HG03439 (cell line): ENCODE data around the gene SEMA4G.

Experiments
- ATAC-seq: cut with Tn5 transposase; IDR thresholded peaks from one replicate; pipeline ENCODE4 v1.9.1; 2021; ENCODE audit warnings: mild to moderate bottlenecking, moderate library complexity; ENCODE audit not compliant: unreplicated experiment

Gene SEMA4G

GRCh38 chr10:100987685-100988049 lies 18.4 kb downstream of the SEMA4G start:
- ATAC-seq = no peak

GRCh38 chr10:100988166-100988565 lies 18.9 kb downstream of the SEMA4G start:
- ATAC-seq = no peak

- no peak for ATAC-seq
Measured at GRCh38 chr10:100989088-100989487, 19.8 kb downstream of the SEMA4G start.

GRCh38 chr10:100993986-100994708 lies 24.8 kb downstream of the SEMA4G start:
- ATAC-seq = no peak

- no peak for ATAC-seq
Measured at GRCh38 chr10:100995181-100995580, 25.9 kb downstream of the SEMA4G start.

GRCh38 chr10:100996678-100997359 lies 27.5 kb downstream of the SEMA4G start:
- ATAC-seq = no peak

DNA sequence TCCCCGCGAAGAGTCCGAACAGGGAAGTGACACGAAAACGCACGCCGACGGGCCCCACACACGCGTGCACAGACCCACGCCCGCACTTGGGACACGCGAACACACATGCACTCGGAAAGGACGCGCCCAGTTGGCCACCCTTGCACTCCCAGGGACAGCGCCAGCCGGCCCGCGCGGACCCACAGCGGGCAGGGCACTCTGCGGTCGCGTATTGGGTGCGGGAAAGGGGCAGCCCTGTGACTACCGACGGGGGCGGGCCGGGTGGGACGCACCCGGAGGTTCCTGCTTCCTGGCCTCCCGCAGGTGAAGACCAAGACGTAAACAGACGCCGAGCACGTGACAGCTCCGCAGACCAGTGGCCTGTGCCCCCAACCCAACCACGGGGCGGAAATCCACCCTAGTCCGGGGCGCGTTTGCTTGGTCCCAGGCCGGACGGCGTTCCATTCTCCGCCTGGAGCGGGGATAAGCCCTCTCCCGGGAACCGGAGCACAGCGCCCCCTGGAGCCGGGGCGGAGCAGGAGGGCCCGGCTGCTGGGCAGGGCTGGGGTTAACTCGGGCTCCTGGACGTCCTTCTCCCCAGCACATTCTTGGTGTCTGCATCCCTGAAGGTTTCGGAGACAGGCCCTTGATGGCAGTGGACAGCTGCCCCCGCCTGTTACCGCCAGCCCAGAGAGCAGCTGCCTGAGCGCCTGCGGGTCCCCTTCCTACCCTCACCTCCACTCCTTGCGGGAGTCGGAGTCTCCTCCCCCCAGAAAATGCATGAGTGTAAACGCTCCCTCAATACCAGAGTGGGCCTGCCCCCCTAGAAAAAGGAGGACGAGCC lies 28.3 kb downstream of the SEMA4G start:
- ATAC-seq = peak; percentile 48

DNA sequence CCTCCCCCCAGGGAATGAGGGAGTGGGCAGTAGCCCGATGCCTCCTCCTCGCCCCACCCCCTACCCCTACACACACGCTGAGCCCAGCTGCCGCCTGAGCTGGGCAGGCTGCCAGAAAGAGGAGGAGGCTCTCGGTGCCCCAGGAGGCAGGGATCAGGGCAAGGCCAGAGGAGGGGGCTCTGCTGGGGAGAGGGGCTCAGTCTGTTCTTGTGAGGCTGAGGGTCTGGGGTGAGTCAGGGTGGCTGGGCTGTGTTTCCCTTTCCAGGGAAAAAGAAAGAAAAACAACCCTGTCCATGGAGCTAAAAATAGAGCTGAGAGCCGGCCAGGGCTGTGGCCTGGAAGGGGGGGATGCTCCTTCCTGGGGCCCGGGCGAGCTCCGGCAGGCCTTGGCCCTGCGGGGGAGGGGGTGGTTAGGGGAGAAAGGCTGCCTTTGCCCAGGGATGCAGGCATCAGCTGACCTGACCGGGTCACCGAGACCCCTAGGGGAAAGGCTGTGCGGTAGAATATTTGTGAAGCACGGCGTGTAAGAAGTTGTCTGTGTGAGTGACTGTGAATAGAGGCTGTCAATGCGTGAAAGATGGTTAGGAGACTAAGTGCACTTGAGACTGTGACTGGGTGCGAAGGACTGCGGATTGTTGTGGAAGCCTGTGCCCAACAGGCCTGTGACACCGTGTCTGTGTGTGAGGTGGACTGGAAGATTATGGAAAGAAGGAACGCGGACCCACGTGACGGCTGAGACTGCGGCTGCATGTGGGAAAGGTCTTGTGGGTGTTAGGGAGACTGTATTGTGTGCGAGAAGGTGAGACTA lies 29.1 kb downstream of the SEMA4G start:
- no peak for ATAC-seq

- ATAC-seq = peak; percentile 49
Measured at GRCh38 chr10:100998991-100999741, 29.9 kb downstream of the SEMA4G start.

GRCh38 chr10:100999742-101000126 lies 30.4 kb downstream of the SEMA4G start, which contains the start of gene LZTS2:
Gene LZTS2 (plus strand): TSS chr10:100999808. CDS start chr10:101002539, 2,731 bp downstream.
- ATAC-seq = no peak

DNA sequence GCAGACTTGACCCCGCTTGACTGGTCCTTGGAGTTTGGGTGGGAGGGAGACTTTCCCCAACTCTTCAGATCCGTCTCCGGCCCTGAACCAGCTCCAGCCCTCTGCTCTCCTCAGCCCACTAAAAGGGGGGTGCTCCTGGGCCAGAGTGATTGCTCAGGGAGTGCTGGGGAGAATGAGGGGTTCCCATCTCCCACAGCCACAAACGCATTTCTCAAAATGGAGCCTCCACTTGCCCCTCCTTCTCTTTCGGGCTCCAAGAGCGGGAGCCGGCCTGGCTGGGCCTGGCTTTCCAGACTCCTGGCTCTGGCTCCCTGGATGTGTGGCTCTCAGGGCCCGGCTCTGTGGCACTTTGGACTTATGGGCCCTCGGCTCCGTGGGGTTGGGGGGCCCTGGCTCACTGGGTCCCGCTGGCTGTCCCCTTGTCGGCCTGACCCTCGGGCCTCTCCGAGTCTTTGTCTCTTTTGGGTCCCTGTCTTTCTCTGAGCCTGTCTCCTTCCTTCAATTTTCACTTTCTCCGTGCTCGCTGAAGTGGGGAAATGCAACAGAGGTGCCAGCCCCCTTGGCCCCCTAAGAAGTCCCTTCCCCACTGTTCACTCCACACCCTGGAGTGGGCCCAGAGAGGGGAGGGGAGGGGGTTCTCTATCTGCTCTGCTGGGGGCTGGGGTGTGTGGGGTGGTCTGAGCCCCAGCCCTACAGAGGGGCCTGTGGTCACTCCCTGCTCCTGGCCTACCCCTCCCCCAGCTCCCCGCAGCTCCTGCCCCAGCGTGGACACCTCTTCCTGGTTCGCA lies 31.0 kb downstream of the SEMA4G start:
- no peak for ATAC-seq

GRCh38 chr10:101000915-101001658 lies 31.8 kb downstream of the SEMA4G start:
- ATAC-seq = no peak

DNA sequence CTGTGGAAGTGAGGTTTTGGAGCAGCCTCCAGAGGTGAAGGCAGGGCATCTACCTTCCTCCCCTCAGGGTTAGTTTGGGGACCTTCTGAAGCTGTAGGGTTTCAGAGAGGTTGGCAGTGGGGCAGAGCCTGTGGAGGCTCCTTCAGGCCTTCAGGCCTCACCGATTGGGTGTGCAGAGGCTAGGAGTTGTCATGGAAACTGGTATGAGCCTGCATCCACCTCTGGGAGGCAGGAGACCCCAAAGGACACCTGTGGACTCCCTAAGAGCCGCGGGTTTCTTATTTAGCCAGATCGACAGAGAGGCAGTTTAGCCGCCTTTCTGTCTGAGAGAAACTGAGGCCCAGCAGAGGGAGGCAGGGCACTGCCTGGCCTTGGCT lies 32.3 kb downstream of the SEMA4G start:
- ATAC-seq = no peak

- ATAC-seq = no peak
Measured at GRCh38 chr10:101002456-101002855, 33.2 kb downstream of the SEMA4G start.

- no peak for ATAC-seq
Measured at GRCh38 chr10:101003639-101004206, 34.4 kb downstream of the SEMA4G start.

- no peak for ATAC-seq
Measured at GRCh38 chr10:101005361-101005760, 36.1 kb downstream of the SEMA4G start.

GRCh38 chr10:101005869-101006567 lies 36.7 kb downstream of the SEMA4G start:
- ATAC-seq = no peak
